PC-9 (cell line): ENCODE measurements around the gene PLK2. TPM values are rescaled to one million over a fixed set of nuclear protein-coding genes. Genes with fewer than 3 reads are reported as not detected.

ENCODE experiments used
- BruUV-seq: library from RNA; stranded (reverse); fragments of 400-500 nt; replicated peaks from 2 replicates; lab custom pipeline; 2021; lab: Mats Ljungman, UMichigan
- CTCF ChIA-PET: fragments of 300-600 bp; sonication (Branson Sonifier 250); formaldehyde crosslinking; loops from one replicate; lab custom pipeline; 2022; ENCODE audit warnings: antibody characterized with exemption; lab: Charles Lee
- POLR2A ChIA-PET: fragments of 300-600 bp; sonication (Branson Sonifier 250); formaldehyde crosslinking; loops from one replicate; lab custom pipeline; 2022; ENCODE audit warnings: antibody characterized with exemption; ENCODE audit not compliant: unreplicated experiment; lab: Charles Lee
- DNase-seq, 2 experiments: peaks; one replicate each; pipeline versions ENCODE4 v3.0.0 to v3.0.0-alpha.2; 2015 to 2022; ENCODE audit warnings: mixed read lengths in 1 of 2
- H2AFZ ChIP-seq: fragments of 200-600 bp; sonication (generic); 2 replicates; pipeline ENCODE4 v1.8.1; 2017; ENCODE audit warnings: antibody characterized with exemption
- H3F3A ChIP-seq: fragments of 200-600 bp; sonication (generic); 2 replicates; pipeline ENCODE4 v1.8.1; 2017; ENCODE audit warnings: antibody characterized with exemption, mild to moderate bottlenecking, low read depth; ENCODE audit not compliant: insufficient read depth
- H3K27ac ChIP-seq: fragments of 200-600 bp; sonication (generic); 2 replicates; pipeline ENCODE4 v1.6.1; 2016; ENCODE audit warnings: mixed run types
- H3K27me3 ChIP-seq: fragments of 200-600 bp; sonication (generic); 2 replicates; pipeline ENCODE4 v1.6.1; 2016; ENCODE audit warnings: low read depth, mixed run types; ENCODE audit not compliant: insufficient read depth
- H3K36me3 ChIP-seq: fragments of 200-600 bp; sonication (generic); 2 replicates; pipeline ENCODE4 v1.6.1; 2016; ENCODE audit warnings: low read depth, mixed run types
- H3K4me1 ChIP-seq: fragments of 200-600 bp; sonication (generic); replicated peaks from 2 replicates; pipeline ENCODE4 v1.6.1; 2016; ENCODE audit warnings: mixed run types; ENCODE audit not compliant: insufficient read depth
- H3K4me2 ChIP-seq: fragments of 200-600 bp; sonication (generic); 2 replicates; pipeline ENCODE4 v1.6.1; 2017; ENCODE audit warnings: mixed run types
- H3K4me3 ChIP-seq: fragments of 200-600 bp; sonication (generic); 2 replicates; pipeline ENCODE4 v1.6.1; 2016; ENCODE audit warnings: mixed run types
- H3K79me2 ChIP-seq: fragments of 200-600 bp; sonication (generic); 2 replicates; pipeline ENCODE4 v1.6.1; 2017; ENCODE audit warnings: low read depth, mixed run types
- H3K9me2 ChIP-seq: fragments of 200-600 bp; sonication (generic); 2 replicates; pipeline ENCODE4 v1.8.1; 2017; ENCODE audit warnings: mild to moderate bottlenecking; ENCODE audit not compliant: insufficient read depth
- H3K9me3 ChIP-seq: fragments of 200-600 bp; sonication (generic); 2 replicates; pipeline ENCODE4 v1.8.1; 2016; ENCODE audit warnings: low read depth; ENCODE audit not compliant: insufficient read depth
- H4K20me1 ChIP-seq: fragments of 200-600 bp; sonication (generic); 2 replicates; pipeline ENCODE4 v1.8.1; 2017; ENCODE audit not compliant: insufficient read depth
- EZH2 ChIP-seq: fragments of 200-600 bp; sonication (generic); IDR thresholded peaks from 2 replicates; pipeline ENCODE4 v1.8.0; 2017; ENCODE audit warnings: antibody characterized with exemption, low read depth
- intact Hi-C: fragments of 100-400 bp; cut with micrococcal nuclease; formaldehyde crosslinking; loops from one replicate; pipeline ENCODE4 v1.10.0; 2022; ENCODE audit not compliant: unreplicated experiment
- total RNA-seq: library from RNA; stranded (reverse); gene quantifications from 2 replicates; pipeline ENCODE4 v1.2.3, GENCODE V29; 2021
- TF ChIP-seq, protein P1 (sequence below): fragments of 200-600 bp; sonication (generic); conservative IDR thresholded peaks from 2 replicates; pipeline ENCODE4 v1.6.1; 2017; ENCODE audit warnings: mixed run types, antibody characterized with exemption, mild to moderate bottlenecking, moderate library complexity

PLK2 gene
- total RNA-seq, 1 experiment from 2014 or later: 508 TPM

DNA sequence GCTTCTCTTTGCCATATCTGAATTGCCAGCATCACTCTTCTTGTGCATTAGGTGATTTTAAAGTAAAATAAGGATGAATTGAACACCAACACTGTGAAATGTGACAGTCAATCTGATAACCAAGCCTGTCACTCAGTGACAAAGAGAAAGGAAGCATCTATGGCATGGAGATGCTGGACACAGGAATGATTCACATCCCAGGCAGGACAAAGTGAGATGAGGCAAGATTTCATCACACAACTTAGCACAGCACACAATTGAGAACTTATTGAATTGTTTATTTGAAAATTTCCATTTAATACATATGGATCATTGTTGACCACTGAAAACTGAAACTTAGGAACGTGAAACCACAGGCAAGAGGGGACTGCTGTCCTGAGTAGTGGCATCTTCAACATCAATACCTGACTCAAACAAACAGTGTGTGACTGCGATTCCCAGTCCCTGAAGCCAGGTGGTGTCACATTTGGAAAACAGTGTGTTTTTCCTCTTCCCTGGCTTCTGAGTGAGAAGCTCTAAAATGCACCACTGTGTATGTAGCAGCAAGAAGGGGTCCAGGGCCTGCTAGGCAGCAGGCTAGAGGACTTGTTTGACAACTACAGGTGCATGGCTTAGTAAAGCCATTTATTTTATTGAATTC, 42.0 kb upstream of the PLK2 start:
- Histone ChIP-seq H3K4me2 (no peak overlapping the region), H3K9me3 (no peaks in the 10 kb centered on the region), H4K20me1 (no peaks in the 10 kb centered on the region), H3K4me1 (no peaks in the 10 kb centered on the region), H3K79me2 (no peaks in the 10 kb centered on the region), H3K27me3 (no peaks in the 10 kb centered on the region), H3K27ac (no peak overlapping the region), H3K4me3 (no peak overlapping the region), H3F3A (no peaks in the 10 kb centered on the region), H3K36me3 (no peaks in the 10 kb centered on the region), H3K9me2 (no peaks in the 10 kb centered on the region), H2AFZ (no peak overlapping the region)
- no peak for DNase-seq
- intact Hi-C loops: no loop called here
- no TSS peak for BruUV-seq
- TF ChIP-seq, protein P1, sequence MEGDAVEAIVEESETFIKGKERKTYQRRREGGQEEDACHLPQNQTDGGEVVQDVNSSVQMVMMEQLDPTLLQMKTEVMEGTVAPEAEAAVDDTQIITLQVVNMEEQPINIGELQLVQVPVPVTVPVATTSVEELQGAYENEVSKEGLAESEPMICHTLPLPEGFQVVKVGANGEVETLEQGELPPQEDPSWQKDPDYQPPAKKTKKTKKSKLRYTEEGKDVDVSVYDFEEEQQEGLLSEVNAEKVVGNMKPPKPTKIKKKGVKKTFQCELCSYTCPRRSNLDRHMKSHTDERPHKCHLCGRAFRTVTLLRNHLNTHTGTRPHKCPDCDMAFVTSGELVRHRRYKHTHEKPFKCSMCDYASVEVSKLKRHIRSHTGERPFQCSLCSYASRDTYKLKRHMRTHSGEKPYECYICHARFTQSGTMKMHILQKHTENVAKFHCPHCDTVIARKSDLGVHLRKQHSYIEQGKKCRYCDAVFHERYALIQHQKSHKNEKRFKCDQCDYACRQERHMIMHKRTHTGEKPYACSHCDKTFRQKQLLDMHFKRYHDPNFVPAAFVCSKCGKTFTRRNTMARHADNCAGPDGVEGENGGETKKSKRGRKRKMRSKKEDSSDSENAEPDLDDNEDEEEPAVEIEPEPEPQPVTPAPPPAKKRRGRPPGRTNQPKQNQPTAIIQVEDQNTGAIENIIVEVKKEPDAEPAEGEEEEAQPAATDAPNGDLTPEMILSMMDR: no peak
- ChIA-PET CTCF (no interaction called here), POLR2A (no interaction called here)

DNA sequence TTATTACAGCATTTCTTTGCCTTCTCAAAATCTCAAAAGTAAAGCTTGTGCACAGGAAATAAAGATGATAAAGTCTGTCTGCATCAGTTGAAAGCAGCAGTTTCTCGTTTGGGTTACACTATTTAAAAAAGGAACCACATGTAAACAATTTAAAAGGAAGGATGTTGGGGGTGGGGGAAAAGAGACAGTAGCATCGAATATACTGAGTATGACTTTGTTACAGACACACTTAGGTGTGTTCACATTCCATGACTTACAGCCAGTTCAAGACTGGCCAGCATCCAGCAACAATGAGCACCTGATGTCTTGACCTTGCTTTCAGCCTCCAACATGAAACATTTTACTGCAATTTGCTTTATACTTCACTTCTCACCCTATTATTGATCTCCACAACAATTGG, 40.1 kb upstream of the PLK2 start:
- no peak for DNase-seq
- TF ChIP-seq, protein P1: no peak
- TF ChIP-seq EZH2: no peak
- CTCF ChIA-PET: no interaction called here

DNA sequence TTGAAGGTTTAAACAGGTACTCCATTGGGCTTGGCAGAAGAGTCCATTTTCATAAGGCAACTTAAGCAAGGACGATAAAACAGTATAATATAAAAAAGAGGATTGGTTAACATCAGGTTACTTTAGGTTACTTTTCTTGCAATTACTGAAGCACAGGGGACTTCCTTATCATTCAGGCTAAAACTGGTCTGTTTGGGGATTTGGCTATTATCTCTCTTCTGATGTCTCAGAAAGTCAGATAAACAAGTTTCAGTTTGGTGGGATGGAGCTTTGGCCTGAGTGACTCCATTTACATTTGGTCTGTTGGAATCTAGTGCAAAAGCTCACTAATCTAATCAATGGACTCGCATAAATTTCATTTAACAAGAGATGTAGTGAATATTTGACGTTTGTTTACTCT, 39.3 kb upstream of the PLK2 start:
- Histone ChIP-seq H3K9me2 (no peaks in the 10 kb centered on the region), H3K27me3 (no peaks in the 10 kb centered on the region), H3K9me3 (no peaks in the 10 kb centered on the region), H3K4me2 (no peak overlapping the region), H3K27ac (no peak overlapping the region), H3K36me3 (no peaks in the 10 kb centered on the region), H3K4me3 (no peak overlapping the region), H3F3A (no peaks in the 10 kb centered on the region), H3K79me2 (no peaks in the 10 kb centered on the region), H3K4me1 (no peaks in the 10 kb centered on the region), H4K20me1 (no peaks in the 10 kb centered on the region), H2AFZ (no peak overlapping the region)
- intact Hi-C loops: no loop called here
- TF ChIP-seq EZH2: no peak
- TF ChIP-seq, protein P1: no peak
- CTCF ChIA-PET: interaction anchor here (1.4 kb wide), 1 partner anchor 351 kb away, joined by 3 read pairs; no protein-coding TSS in a partner anchor
- POLR2A ChIA-PET: no interaction called here
- BruUV-seq: no TSS peak
- DNase-seq: no peak

More for the DNA sequence above, 40.1 kb upstream of the PLK2 start:
- Histone ChIP-seq H3K4me1 (no peaks in the 10 kb centered on the region), H3K4me3 (no peak overlapping the region), H3K9me2 (no peaks in the 10 kb centered on the region), H3K4me2 (no peak overlapping the region), H3K27ac (no peak overlapping the region), H3K79me2 (no peaks in the 10 kb centered on the region), H4K20me1 (no peaks in the 10 kb centered on the region), H3K36me3 (no peaks in the 10 kb centered on the region), H2AFZ (no peak overlapping the region), H3K9me3 (no peaks in the 10 kb centered on the region), H3K27me3 (no peaks in the 10 kb centered on the region), H3F3A (no peaks in the 10 kb centered on the region)
- no TSS peak for BruUV-seq
- POLR2A ChIA-PET: no interaction called here
- intact Hi-C loops: no loop called here
